Vagina (tissue), 2 donors: ENCODE measurements around the gene PSMD14. TPM values are rescaled to one million over a fixed set of nuclear protein-coding genes. Genes with fewer than 3 reads are reported as not detected.

Experiments
- DNase-seq, 2 donors: peaks; one replicate each; pipeline ENCODE4 v3.0.0-alpha.2; 2017; ENCODE audit errors: extremely low spot score in 2 of 2
- H3K27ac ChIP-seq: fragments of 200-600 bp; sonication (generic); one replicate; pipeline ENCODE4 v1.5.1; 2019
- H3K27me3 ChIP-seq: fragments of 200-600 bp; sonication (generic); one replicate; pipeline ENCODE4 v1.5.1; 2019
- H3K36me3 ChIP-seq, 2 donors: fragments of 200-600 bp; sonication (generic); one replicate each; pipeline ENCODE4 v1.5.1; 2017 to 2019
- H3K4me1 ChIP-seq: fragments of 200-600 bp; sonication (generic); one replicate; pipeline ENCODE4 v1.5.1; 2019
- H3K4me3 ChIP-seq, 2 donors: fragments of 200-600 bp; sonication (generic); 1 replicate in 1 of 2; 2 replicates in 1 of 2; pipeline ENCODE4 v1.5.1; 2016 to 2019
- H3K9me3 ChIP-seq: fragments of 200-600 bp; sonication (generic); one replicate; pipeline ENCODE4 v1.5.1; 2019
- CTCF ChIP-seq, 3 experiments: fragments of 450-650 bp in 2 of 3; fragments of 200-600 bp in 1 of 3; sonication (generic) in 1 of 3; IDR thresholded peaks; one replicate each; pipeline ENCODE4 v1.5.1; 2017 to 2019; ENCODE audit warnings: antibody characterized with exemption in 3 of 3, mild to moderate bottlenecking in 2 of 3, moderate library complexity in 2 of 3
- POLR2A ChIP-seq, 2 donors: fragments of 450-650 bp; IDR thresholded peaks; one replicate each; pipeline ENCODE4 v1.6.1; 2017; ENCODE audit warnings: antibody characterized with exemption in 2 of 2, mild to moderate bottlenecking in 2 of 2, moderate library complexity in 2 of 2
- POLR2AphosphoS5 ChIP-seq, 2 donors: sonication (generic); formaldehyde crosslinking; IDR thresholded peaks; one replicate each; pipeline ENCODE4 v1.9.0; 2017; ENCODE audit warnings: antibody characterized with exemption in 2 of 2, mild to moderate bottlenecking in 2 of 2, low read depth in 1 of 2; ENCODE audit not compliant: insufficient read depth in 1 of 2
- intact Hi-C: fragments of 100-400 bp; cut with DNase I; formaldehyde crosslinking; loops from one replicate; pipeline ENCODE4 v1.15.1; 2023
- total RNA-seq: library from RNA; depleted of rRNA; stranded (reverse); fragments of >200 nt; gene quantifications from one replicate; pipeline ENCODE4 v1.2.3, GENCODE V29; 2016

Gene PSMD14
- total RNA-seq, 1 donor from 2014 or later = 34.4 TPM

- Histone ChIP-seq H3K9me3 (no peaks in the 10 kb centered on the region), H3K27ac (no peak overlapping the region), H3K4me1 (peaks cover 33% of the 10 kb centered on the region), H3K27me3 (peaks cover 7% of the 10 kb centered on the region), H3K4me3 (no peak overlapping the region), H3K36me3 (no peaks in the 10 kb centered on the region)
- TF ChIP-seq POLR2A (IDR thresholded peaks at IDR 0.05) (no peak), POLR2AphosphoS5 (IDR thresholded peaks at IDR 0.05; ENCODE audit: insufficient read depth in 1 of 2, low read depth in 1 of 2) (no peak), CTCF (IDR thresholded peaks at IDR 0.05) (no peak)
- no peak for DNase-seq
- intact Hi-C loops = no loop called here
These were observed 104.1 kb downstream of the PSMD14 start for GRCh38 chr2:161412346-161412745.

GRCh38 chr2:161414042-161415033 is 106.1 kb downstream of the PSMD14 start:
- TF ChIP-seq POLR2AphosphoS5 (IDR thresholded peaks at IDR 0.05; ENCODE audit: insufficient read depth in 1 of 2, low read depth in 1 of 2) = no peak
- TF ChIP-seq POLR2A (IDR thresholded peaks at IDR 0.05) = no peak
- TF ChIP-seq CTCF (IDR thresholded peaks at IDR 0.05) = no peak
- peaks cover 7% of the 10 kb centered on the region for H3K27me3 ChIP-seq
- H3K9me3 ChIP-seq = no peaks in the 10 kb centered on the region
- H3K27ac ChIP-seq = no peak overlapping the region
- intact Hi-C loops = no loop called here
- no peaks in the 10 kb centered on the region for H3K36me3 ChIP-seq
- peak overlapping the region; percentile 31 to 43 for H3K4me3 ChIP-seq
- peaks cover 46% of the 10 kb centered on the region for H3K4me1 ChIP-seq
- no peak for DNase-seq

- H3K36me3 ChIP-seq = no peaks in the 10 kb centered on the region
- no peak for TF ChIP-seq CTCF (IDR thresholded peaks at IDR 0.05)
- no peak for TF ChIP-seq POLR2AphosphoS5 (IDR thresholded peaks at IDR 0.05; ENCODE audit: insufficient read depth in 1 of 2, low read depth in 1 of 2)
- TF ChIP-seq POLR2A (IDR thresholded peaks at IDR 0.05) = no peak
- peaks cover 46% of the 10 kb centered on the region for H3K4me1 ChIP-seq
- H3K9me3 ChIP-seq = no peaks in the 10 kb centered on the region
- peaks cover 7% of the 10 kb centered on the region for H3K27me3 ChIP-seq
- H3K4me3 ChIP-seq = peak overlapping the region; percentile 31 to 43
- no peak for DNase-seq
- intact Hi-C loops = no loop called here
- H3K27ac ChIP-seq = no peak overlapping the region
These were observed 107.1 kb downstream of the PSMD14 start for GRCh38 chr2:161415034-161415986.

- intact Hi-C loops = no loop called here
- H3K36me3 ChIP-seq = no peaks in the 10 kb centered on the region
- TF ChIP-seq POLR2A (IDR thresholded peaks at IDR 0.05) (no peak), POLR2AphosphoS5 (IDR thresholded peaks at IDR 0.05; ENCODE audit: insufficient read depth in 1 of 2, low read depth in 1 of 2) (no peak), CTCF (IDR thresholded peaks at IDR 0.05) (no peak)
- no peak for DNase-seq
- H3K9me3 ChIP-seq = no peaks in the 10 kb centered on the region
- no peak within 1 kb of the TSS for H3K27ac ChIP-seq
- H3K4me3 ChIP-seq = peak within 1 kb of the TSS; percentile 31 to 43
- peaks cover 7% of the 10 kb centered on the region for H3K27me3 ChIP-seq
- peaks cover 46% of the 10 kb centered on the region for H3K4me1 ChIP-seq
These were observed 107.9 kb downstream of the PSMD14 start, which contains the start of gene TBR1 for GRCh38 chr2:161415987-161416707. TSS of gene TBR1 (plus strand) at chr2:161416297. CDS start at chr2:161416411, 114 bp downstream.
